ENCODE data around the gene STC2.

Gene STC2

GRCh38 chr5:173299820-173300219, 28.4 kb downstream of the STC2 start:
- H3K27ac Mint-ChIP-seq, result no peak overlapping the region
- no peaks in the 10 kb centered on the region for H3K9me3 Mint-ChIP-seq
- no peak overlapping the region for H3K4me3 Mint-ChIP-seq
- ATAC-seq (ENCODE audit: low read depth), result no peak
- no peaks in the 10 kb centered on the region for H3K36me3 Mint-ChIP-seq
- no peaks in the 10 kb centered on the region for H3K4me1 Mint-ChIP-seq
- DNase-seq (ENCODE audit: low spot score in 2 of 2), result no peak
- H3K27me3 Mint-ChIP-seq, result peaks cover 7% of the 10 kb centered on the region

GRCh38 chr5:173298213-173298926, 29.8 kb downstream of the STC2 start:
- no peaks in the 10 kb centered on the region for H3K9me3 Mint-ChIP-seq

GRCh38 chr5:173297813-173298212, 30.4 kb downstream of the STC2 start:
- Mint-ChIP-seq H3K4me1 (peaks cover 12% of the 10 kb centered on the region), H3K36me3 (no peaks in the 10 kb centered on the region), H3K27me3 (peaks cover 12% of the 10 kb centered on the region), H3K4me3 (no peak overlapping the region), H3K27ac (no peak overlapping the region), H3K9me3 (no peaks in the 10 kb centered on the region)
- no peak for ATAC-seq (ENCODE audit: low read depth)
- DNase-seq (ENCODE audit: low spot score in 2 of 2), result no peak

More at GRCh38 chr5:173298213-173298926, 29.8 kb downstream of the STC2 start:
- H3K27me3 Mint-ChIP-seq, result peaks cover 12% of the 10 kb centered on the region
- peaks cover 12% of the 10 kb centered on the region for H3K4me1 Mint-ChIP-seq
- no peak overlapping the region for H3K4me3 Mint-ChIP-seq
- no peak overlapping the region for H3K27ac Mint-ChIP-seq
- DNase-seq (ENCODE audit: low spot score in 2 of 2), result no peak
- no peaks in the 10 kb centered on the region for H3K36me3 Mint-ChIP-seq
- no peak for ATAC-seq (ENCODE audit: low read depth)

- ATAC-seq (ENCODE audit: low read depth) (no peak), DNase-seq (ENCODE audit: low spot score in 2 of 2) (no peak)
- Mint-ChIP-seq H3K9me3 (no peaks in the 10 kb centered on the region), H3K36me3 (no peaks in the 10 kb centered on the region), H3K4me3 (no peak overlapping the region), H3K27me3 (peaks cover 9% of the 10 kb centered on the region), H3K4me1 (peaks cover 12% of the 10 kb centered on the region), H3K27ac (no peak overlapping the region)
Observed at GRCh38 chr5:173296737-173297676, 31.2 kb downstream of the STC2 start.

- no peak for ATAC-seq (ENCODE audit: low read depth)
- H3K27ac Mint-ChIP-seq, result no peak overlapping the region
- DNase-seq (ENCODE audit: low spot score in 2 of 2), result no peak
- H3K27me3 Mint-ChIP-seq, result peaks cover 11% of the 10 kb centered on the region
- no peaks in the 10 kb centered on the region for H3K9me3 Mint-ChIP-seq
- no peaks in the 10 kb centered on the region for H3K36me3 Mint-ChIP-seq
- no peak overlapping the region for H3K4me3 Mint-ChIP-seq
- peaks cover 12% of the 10 kb centered on the region for H3K4me1 Mint-ChIP-seq
Observed at GRCh38 chr5:173295796-173296195, 32.4 kb downstream of the STC2 start.

- H3K27me3 Mint-ChIP-seq, result peaks cover 11% of the 10 kb centered on the region
- DNase-seq (ENCODE audit: low spot score in 2 of 2) (no peak), ATAC-seq (ENCODE audit: low read depth) (no peak)
- H3K4me1 Mint-ChIP-seq, result peaks cover 12% of the 10 kb centered on the region
- H3K36me3 Mint-ChIP-seq, result no peaks in the 10 kb centered on the region
- H3K4me3 Mint-ChIP-seq, result no peak overlapping the region
- no peak overlapping the region for H3K27ac Mint-ChIP-seq
- H3K9me3 Mint-ChIP-seq, result no peaks in the 10 kb centered on the region
Observed at GRCh38 chr5:173294673-173295320, 33.4 kb downstream of the STC2 start.

GRCh38 chr5:173293817-173294672, 34.2 kb downstream of the STC2 start:
- Mint-ChIP-seq H3K9me3 (peaks cover 1% of the 10 kb centered on the region), H3K27me3 (peaks cover 13% of the 10 kb centered on the region), H3K4me1 (peaks cover 12% of the 10 kb centered on the region), H3K4me3 (peak overlapping the region; percentile 4), H3K27ac (no peak overlapping the region), H3K36me3 (no peaks in the 10 kb centered on the region)
- ATAC-seq (ENCODE audit: low read depth) (peak; percentile 64), DNase-seq (ENCODE audit: low spot score in 2 of 2) (peak; percentile 61 to 72)

- Mint-ChIP-seq H3K27me3 (peaks cover 19% of the 10 kb centered on the region), H3K4me3 (no peak overlapping the region), H3K4me1 (peaks cover 12% of the 10 kb centered on the region), H3K27ac (no peak overlapping the region), H3K36me3 (no peaks in the 10 kb centered on the region), H3K9me3 (peaks cover 1% of the 10 kb centered on the region)
- ATAC-seq (ENCODE audit: low read depth) (no peak), DNase-seq (ENCODE audit: low spot score in 2 of 2) (no peak)
Observed at GRCh38 chr5:173291722-173292658, 36.2 kb downstream of the STC2 start.

GRCh38 chr5:173290477-173291131, 37.6 kb downstream of the STC2 start:
- DNase-seq (ENCODE audit: low spot score in 2 of 2) (no peak), ATAC-seq (ENCODE audit: low read depth) (no peak)
- Mint-ChIP-seq H3K4me1 (peaks cover 12% of the 10 kb centered on the region), H3K36me3 (no peaks in the 10 kb centered on the region), H3K27me3 (peaks cover 21% of the 10 kb centered on the region), H3K9me3 (peaks cover 1% of the 10 kb centered on the region), H3K27ac (no peak overlapping the region), H3K4me3 (no peak overlapping the region)

GRCh38 chr5:173289372-173289771, 38.8 kb downstream of the STC2 start:
- H3K9me3 Mint-ChIP-seq, result peaks cover 8% of the 10 kb centered on the region
- H3K4me3 Mint-ChIP-seq, result no peak overlapping the region
- peaks cover 6% of the 10 kb centered on the region for H3K36me3 Mint-ChIP-seq
- DNase-seq (ENCODE audit: low spot score in 2 of 2), result no peak
- ATAC-seq (ENCODE audit: low read depth), result no peak
- peaks cover 14% of the 10 kb centered on the region for H3K4me1 Mint-ChIP-seq
- no peak overlapping the region for H3K27ac Mint-ChIP-seq
- peaks cover 27% of the 10 kb centered on the region for H3K27me3 Mint-ChIP-seq

GRCh38 chr5:173288632-173289031, 39.6 kb downstream of the STC2 start:
- H3K27ac Mint-ChIP-seq, result no peak overlapping the region
- H3K9me3 Mint-ChIP-seq, result peaks cover 10% of the 10 kb centered on the region
- no peak overlapping the region for H3K4me3 Mint-ChIP-seq
- peaks cover 10% of the 10 kb centered on the region for H3K4me1 Mint-ChIP-seq
- H3K27me3 Mint-ChIP-seq, result peaks cover 27% of the 10 kb centered on the region
- no peak for DNase-seq (ENCODE audit: low spot score in 2 of 2)
- ATAC-seq (ENCODE audit: low read depth), result no peak
- peaks cover 8% of the 10 kb centered on the region for H3K36me3 Mint-ChIP-seq

GRCh38 chr5:173287086-173287485, 41.1 kb downstream of the STC2 start:
- Mint-ChIP-seq H3K4me3 (no peak overlapping the region), H3K36me3 (peaks cover 8% of the 10 kb centered on the region), H3K27ac (no peak overlapping the region)

More at GRCh38 chr5:173287086-173287485, 41.1 kb downstream of the STC2 start:
- no peak for DNase-seq (ENCODE audit: low spot score in 2 of 2)
- Mint-ChIP-seq H3K9me3 (peaks cover 10% of the 10 kb centered on the region), H3K27me3 (peaks cover 30% of the 10 kb centered on the region), H3K4me1 (peaks cover 9% of the 10 kb centered on the region)
- ATAC-seq (ENCODE audit: low read depth), result no peak

All from memory B cell (primary cell).